Stimulated activated CD4-positive, alpha-beta T cell treated with anti-CD3 and anti-CD28 coated beads, Interleukin-15, amount 100 ng/mL, for 1 hour (primary cell): ENCODE results near the gene ANAPC16.
A peak's percentile ranks its signal among the peaks of the same experiment; 100 is the strongest.
"Not testable (repeated sequence)": the region's sequence is repeated elsewhere in the genome, so short reads cannot be mapped to it uniquely, and the experiment has no call there.

Experiments used
- DNase-seq, 2 donors: peaks; one replicate each; pipeline ENCODE4 v3.0.0-alpha.2; 2020; ENCODE audit warnings: low read depth in 1 of 2, low spot score in 1 of 2

ANAPC16 gene

GRCh38 chr10:72242675-72243074, 26.9 kb downstream of the ANAPC16 start:
- DNase-seq, result no peak

- no peak for DNase-seq
Observed at GRCh38 chr10:72243822-72244437, 28.1 kb downstream of the ANAPC16 start.

GRCh38 chr10:72244573-72245038, 28.8 kb downstream of the ANAPC16 start:
- DNase-seq, result no peak

GRCh38 chr10:72245949-72246525, 30.2 kb downstream of the ANAPC16 start:
- DNase-seq, result no peak

- DNase-seq, result peak; percentile 27 to 31
Observed at GRCh38 chr10:72248468-72249151, 32.8 kb downstream of the ANAPC16 start.

GRCh38 chr10:72249176-72249862, 33.5 kb downstream of the ANAPC16 start:
- DNase-seq, result not testable (repeated sequence)

GRCh38 chr10:72250666-72251065, 34.9 kb downstream of the ANAPC16 start:
- no peak for DNase-seq

GRCh38 chr10:72251635-72252034, 35.8 kb downstream of the ANAPC16 start:
- DNase-seq, result no peak

- no peak for DNase-seq
Observed at GRCh38 chr10:72252972-72253371, 37.2 kb downstream of the ANAPC16 start.

GRCh38 chr10:72253578-72253977, 37.8 kb downstream of the ANAPC16 start:
- DNase-seq, result no peak

GRCh38 chr10:72254813-72255568, 39.2 kb downstream of the ANAPC16 start:
- DNase-seq, result no peak

- no peak for DNase-seq
Observed at GRCh38 chr10:72255977-72256729, 40.3 kb downstream of the ANAPC16 start.

- no peak for DNase-seq
Observed at GRCh38 chr10:72257051-72257892, 41.5 kb downstream of the ANAPC16 start.

GRCh38 chr10:72258617-72259016, 42.8 kb downstream of the ANAPC16 start:
- no peak for DNase-seq

GRCh38 chr10:72259491-72260238, 43.9 kb downstream of the ANAPC16 start:
- no peak for DNase-seq

GRCh38 chr10:72260239-72260975, 44.6 kb downstream of the ANAPC16 start:
- DNase-seq, result peak; percentile 60 to 64

- no peak for DNase-seq
Observed at GRCh38 chr10:72260976-72261783, 45.4 kb downstream of the ANAPC16 start.
